Stimulated activated CD4-positive, alpha-beta T cell treated with anti-CD3 and anti-CD28 coated beads, Interleukin-4, amount 100 ng/mL, for 1 hour (primary cell): Measurements from ENCODE around the gene UNKL.
A peak's percentile ranks its signal among the peaks of the same experiment; 100 is the strongest.
"Not testable (repeated sequence)": the region's sequence is repeated elsewhere in the genome, so short reads cannot be mapped to it uniquely, and the experiment has no call there.

ENCODE experiments used
- DNase-seq: peaks from one replicate; pipeline ENCODE4 v3.0.0-alpha.2; 2020

The UNKL gene

GRCh38 chr16:1333854-1334700 lies 80.4 kb downstream of the UNKL start:
- no peak for DNase-seq

DNA sequence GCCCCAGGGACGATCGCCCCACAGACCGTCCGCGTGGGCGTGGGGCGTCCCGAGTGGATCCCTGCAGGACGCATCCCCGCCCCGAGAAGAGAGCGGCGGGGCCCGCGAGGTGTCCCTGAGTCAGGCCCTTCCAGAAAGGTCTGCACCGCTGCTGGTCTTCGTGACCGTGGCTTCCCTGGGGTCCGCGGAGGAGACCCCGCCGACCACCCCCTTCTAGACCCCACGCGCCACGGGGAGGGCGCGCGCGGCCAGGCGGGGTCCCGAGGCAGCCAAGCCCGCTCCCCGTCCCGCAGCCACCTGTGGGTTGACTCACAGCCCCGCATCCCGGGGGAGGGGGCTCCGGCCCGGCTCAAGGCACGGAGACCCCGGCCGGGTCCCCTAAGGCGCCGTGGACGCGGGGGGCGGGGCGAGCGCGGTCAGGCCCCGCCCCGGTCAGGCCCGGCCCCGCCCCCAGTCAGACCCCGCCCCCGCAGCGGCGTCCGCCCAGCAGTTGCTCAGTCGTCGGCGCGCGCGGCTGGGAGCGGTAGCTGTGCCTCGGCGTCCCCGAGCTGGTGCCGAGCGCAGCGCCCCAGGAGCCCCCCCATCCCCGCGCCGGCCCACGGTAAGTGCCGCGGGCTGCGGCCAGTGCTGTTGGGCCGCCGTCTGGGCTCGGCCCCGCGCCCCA lies 81.2 kb downstream of the UNKL start, which contains the start of gene BAIAP3:
Gene BAIAP3 (plus strand): TSS at position 497 of the 664 bp plus-strand sequence. CDS start 4,905 bp downstream, outside the sequence.
- DNase-seq = peak; percentile 48

DNA sequence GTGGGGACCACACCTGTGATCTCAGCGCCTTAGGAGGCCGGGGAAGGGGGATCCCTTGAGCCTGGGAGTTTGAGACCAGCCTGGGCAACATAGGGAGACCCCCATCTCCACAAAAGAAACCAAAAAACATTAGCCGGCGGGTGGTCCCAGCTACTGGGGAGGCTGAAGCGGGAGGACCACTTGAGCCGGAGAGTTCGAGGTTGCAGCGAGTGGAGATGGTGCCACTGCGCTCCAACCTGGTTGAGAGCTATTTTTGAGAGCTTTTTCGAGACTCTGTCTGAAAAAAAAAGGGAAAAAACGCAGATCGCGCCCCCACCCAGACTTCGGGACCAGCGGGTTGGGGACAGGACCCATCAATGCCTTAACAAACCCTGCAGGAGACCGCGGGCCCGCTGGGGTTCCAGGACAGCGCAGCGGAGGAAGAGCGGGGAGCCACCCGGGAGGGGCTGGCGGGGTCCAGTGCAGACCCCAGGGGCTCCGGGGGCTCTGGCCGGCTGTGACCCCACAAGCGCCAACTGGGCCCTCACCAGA lies 81.8 kb downstream of the UNKL start:
- DNase-seq = no peak

DNA sequence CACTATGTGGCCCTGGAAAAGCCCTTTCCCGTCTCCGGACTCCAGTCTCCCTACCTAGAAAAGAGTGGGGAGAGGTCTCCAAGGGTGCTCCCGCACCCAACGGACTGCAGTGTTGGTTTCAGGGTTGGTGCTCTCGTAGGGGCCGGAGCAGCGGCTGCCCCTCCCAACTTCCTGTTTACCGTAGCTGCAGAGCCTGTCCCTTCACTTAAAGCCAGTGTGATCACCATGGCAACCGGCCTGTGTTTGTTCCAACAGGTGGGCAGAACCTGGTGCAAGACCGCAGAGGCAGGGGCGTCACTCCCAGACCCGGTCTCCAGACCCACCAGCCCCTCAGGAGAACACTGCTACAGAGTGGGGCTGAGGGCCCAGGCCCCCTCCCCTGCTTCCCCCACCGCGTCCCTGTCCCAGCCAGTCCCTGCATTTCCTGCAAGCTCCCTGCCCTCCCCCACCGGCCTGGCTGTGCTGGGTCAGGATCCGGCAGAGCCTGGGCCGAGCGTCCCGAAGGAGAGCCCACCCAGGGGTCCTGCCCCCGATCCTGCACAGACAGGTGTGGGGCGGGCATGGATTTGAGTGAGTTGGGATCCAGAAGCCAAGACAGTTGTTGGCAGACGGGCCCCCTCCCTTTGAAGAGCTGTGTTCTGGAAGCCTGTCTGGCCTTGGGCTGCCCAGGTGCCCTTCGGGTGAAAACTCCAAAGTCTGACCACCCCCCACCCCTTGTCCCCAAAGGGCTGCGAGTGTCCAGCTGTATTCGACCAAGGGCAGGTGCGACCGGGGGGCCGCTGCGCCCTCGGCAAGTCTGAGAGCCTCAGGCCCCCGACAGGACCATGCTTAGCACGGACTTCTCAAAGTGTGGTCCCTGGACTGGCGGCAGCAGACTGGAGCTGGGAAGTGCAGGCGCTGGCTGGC lies 82.5 kb downstream of the UNKL start:
- no peak for DNase-seq

- DNase-seq = no peak
These were observed 83.4 kb downstream of the UNKL start for GRCh38 chr16:1330931-1331711.

DNA sequence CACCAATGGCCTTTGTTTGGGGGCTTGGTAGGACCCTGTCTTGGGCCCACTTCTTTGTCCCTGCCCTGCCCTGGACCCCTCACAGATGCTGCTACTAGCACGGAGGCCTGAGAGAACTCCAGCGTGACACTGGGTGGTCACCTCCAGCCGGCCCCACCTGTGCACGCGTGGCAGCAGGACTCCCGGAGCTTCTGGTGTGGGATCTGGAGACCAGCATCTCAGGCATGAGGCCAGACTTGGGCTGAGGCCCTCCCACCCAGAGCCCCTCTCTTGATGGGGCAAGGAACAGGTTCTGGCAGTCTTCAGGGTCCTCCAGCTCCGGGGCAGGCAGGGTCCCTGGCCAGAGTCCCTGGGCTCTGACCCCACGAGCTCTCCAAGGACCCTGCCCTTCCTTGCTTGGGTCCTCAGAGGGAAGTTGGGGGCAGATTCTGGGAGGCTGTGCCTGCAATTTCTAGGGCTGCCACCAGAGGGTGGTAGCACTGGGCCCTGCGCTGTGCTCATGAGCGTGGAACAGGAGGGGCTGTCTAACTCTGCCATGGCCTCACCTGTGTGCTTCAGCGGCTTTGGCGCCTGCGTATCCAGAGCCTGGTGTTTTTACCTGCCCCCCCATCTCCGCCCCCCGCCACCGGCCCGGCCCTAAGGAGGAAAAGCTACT lies 84.1 kb downstream of the UNKL start:
- no peak for DNase-seq

DNA sequence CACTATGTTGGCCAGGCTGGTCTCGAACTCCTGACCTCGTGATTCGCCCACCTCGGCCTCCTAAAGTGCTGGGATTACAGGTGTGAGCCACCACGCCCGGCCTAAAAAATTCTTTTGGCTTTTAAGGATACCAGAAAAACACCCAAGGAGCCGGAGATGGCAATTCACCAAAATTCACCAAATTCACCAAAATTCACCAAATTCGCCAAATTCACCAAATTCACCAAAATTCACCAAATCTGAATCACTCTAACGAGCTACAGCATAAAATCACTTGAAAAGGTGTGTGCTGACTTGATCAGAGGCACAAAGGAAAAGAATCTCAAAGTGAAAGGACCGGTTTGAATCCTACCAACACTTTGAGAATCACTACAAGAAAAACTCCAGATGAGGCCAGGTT lies 85.5 kb downstream of the UNKL start:
- DNase-seq = not testable (repeated sequence)

- DNase-seq = not testable (repeated sequence)
These were observed 86.4 kb downstream of the UNKL start for GRCh38 chr16:1328136-1328535.

- no peak for DNase-seq
These were observed 86.9 kb downstream of the UNKL start for GRCh38 chr16:1327619-1327947.

GRCh38 chr16:1326946-1327618 lies 87.4 kb downstream of the UNKL start:
- DNase-seq = no peak

- DNase-seq = no peak
These were observed 88.1 kb downstream of the UNKL start for GRCh38 chr16:1326391-1326790.

DNA sequence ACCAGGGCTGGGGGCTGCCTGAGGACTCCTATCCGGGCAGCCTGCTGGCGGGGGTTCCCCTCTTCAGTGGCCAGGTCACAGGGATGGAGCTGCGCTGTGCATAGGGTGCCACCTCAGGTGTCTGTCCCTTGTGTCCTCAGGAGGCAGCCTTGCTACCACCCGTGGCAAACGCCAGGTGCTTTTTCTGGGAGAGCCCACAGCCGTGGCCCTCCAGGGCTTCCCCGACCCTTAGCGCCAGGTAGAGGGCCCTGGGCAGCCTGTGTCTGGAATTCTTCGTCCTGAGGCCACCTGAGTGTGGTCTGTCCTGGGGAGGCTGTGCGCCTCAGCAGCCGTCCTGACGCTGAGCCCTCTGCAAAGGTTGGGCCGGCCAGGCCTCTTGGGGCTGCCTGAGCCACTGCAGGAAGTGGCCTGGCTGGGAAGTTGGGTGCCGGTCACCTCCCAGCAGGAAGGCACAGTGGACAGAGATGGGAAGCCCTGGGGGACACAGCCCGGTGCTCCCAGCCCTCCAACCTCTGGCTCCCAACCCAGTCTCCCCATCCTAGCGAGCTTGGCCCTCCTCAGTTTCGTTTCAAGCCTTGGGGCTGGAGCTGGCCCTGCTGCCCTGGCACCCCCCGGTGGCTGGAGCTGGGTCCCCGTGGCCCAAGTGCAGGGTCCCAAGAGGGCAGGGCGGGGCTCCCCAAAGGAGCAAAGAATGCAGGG lies 88.7 kb downstream of the UNKL start:
- no peak for DNase-seq

GRCh38 chr16:1325261-1325660 lies 89.2 kb downstream of the UNKL start:
- no peak for DNase-seq

DNA sequence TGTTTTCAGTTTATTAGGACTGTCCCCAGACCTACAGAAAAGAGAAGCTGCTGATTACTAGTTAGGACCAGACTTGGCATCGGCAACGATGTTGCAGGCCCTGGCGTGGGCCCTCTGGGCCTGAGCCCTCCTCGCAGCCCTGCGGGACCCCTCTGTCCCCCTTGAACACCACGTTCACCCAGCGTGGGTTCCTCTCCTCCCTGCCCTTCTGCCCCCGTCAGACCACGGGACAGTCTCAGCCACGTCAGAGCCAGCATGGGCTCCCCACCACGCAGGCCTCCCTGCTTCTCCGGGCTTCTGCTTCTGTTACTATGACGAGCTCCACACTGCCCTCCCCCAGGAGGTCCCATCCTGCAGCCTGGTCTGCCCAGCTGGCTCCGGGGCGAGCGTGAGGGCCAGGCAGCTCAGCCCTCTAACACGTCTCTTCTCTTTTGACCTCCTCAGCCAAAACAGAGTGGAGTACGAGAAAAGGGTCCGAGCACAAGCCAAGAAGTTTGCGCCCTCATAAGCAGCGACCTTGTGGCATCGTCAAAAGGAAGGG lies 90.1 kb downstream of the UNKL start:
- no peak for DNase-seq

- DNase-seq = no peak
These were observed 90.9 kb downstream of the UNKL start for GRCh38 chr16:1323296-1324239.

DNA sequence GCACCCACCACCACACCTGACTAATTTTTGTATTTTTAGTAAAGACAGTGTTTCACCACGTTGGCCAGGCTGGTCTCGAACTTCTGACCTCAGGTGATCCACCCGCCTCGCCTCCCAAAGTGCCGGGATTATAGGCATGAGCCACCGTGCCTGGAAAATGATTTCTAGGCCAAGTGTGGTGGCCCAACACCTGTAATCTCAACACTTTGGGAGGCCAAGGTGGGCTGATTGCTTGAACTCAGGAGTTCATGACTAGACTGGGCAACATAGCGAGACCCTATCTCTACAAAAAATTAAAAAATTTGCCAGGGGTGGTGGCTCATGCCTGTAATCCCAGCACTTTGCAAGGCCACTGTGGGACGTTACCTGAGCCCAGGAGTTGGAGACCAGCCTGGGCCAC lies 92.1 kb downstream of the UNKL start:
- no peak for DNase-seq

GRCh38 chr16:1320658-1321240 lies 93.8 kb downstream of the UNKL start:
- no peak for DNase-seq

DNA sequence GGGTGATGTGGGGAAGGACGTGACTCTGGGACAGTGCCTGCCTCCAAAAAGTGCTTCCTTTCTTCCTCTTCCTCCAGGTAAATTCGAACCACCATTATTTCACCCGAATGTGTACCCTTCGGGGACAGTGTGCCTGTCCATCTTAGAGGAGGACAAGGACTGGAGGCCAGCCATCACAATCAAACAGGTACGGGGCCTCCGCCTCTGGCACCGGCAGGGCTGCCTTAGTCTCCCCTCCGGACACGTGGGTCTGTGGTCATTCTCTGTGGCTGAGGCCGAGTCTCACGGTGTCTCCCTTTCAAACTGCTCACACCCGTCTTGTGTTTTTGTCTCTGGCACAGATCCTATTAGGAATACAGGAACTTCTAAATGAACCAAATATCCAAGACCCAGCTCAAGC lies 94.4 kb downstream of the UNKL start:
- no peak for DNase-seq

DNA sequence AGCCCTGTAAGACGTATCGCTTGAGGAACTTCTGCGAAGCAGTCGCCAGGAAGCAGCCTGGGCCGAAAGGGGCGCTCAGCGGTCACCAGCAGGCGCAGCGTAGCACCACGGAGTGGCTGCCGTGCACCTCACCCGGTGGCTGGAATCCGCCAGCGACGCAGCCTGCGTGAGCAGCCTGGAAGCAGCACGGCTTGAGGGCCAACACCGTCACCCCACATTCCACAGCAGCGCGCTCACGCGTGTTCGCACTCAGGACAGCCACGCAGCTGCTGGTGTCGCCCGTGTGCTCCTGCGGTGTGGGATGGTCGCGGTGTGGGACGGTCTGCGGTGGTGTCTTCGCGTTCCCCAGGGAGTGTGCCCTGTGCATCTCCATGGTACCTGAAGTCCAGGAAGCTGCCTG lies 95.5 kb downstream of the UNKL start:
- no peak for DNase-seq
